Nephron progenitor cell (in vitro differentiated cells): ENCODE results near the gene HIRA.

Source experiments
- DNase-seq: peaks from one replicate; pipeline ENCODE4 v3.0.0; 2021
- H3K27ac Mint-ChIP-seq: 2 replicates; pipeline ENCODE4 v1.8.0; 2021; ENCODE audit warnings: mild to moderate bottlenecking, moderate library complexity, mixed read lengths
- H3K27me3 Mint-ChIP-seq: 2 replicates; pipeline ENCODE4 v1.8.0; 2021; ENCODE audit warnings: mild to moderate bottlenecking, low read depth, mixed read lengths; ENCODE audit not compliant: poor library complexity
- H3K36me3 Mint-ChIP-seq: 2 replicates; pipeline ENCODE4 v1.8.0; 2021; ENCODE audit warnings: low read depth, mixed read lengths
- H3K4me1 Mint-ChIP-seq: 2 replicates; pipeline ENCODE4 v1.8.0; 2021; ENCODE audit warnings: mixed read lengths
- H3K4me3 Mint-ChIP-seq: 2 replicates; pipeline ENCODE4 v1.8.0; 2021; ENCODE audit warnings: mild to moderate bottlenecking, moderate library complexity, mixed read lengths
- H3K9me3 Mint-ChIP-seq: 2 replicates; pipeline ENCODE4 v1.8.0; 2021; ENCODE audit warnings: mild to moderate bottlenecking, moderate library complexity, mixed read lengths
- CTCF ChIP-seq: fragments of 200-600 bp; sonication (generic); IDR thresholded peaks from 2 replicates; pipeline ENCODE4 v1.5.0; 2021; ENCODE audit warnings: antibody characterized with exemption

Gene HIRA

GRCh38 chr22:19478045-19478900 is 46.7 kb upstream of the HIRA start:
- H3K27me3 Mint-ChIP-seq, result peaks cover 3% of the 10 kb centered on the region
- peak overlapping the region; percentile 24 for H3K27ac Mint-ChIP-seq
- no peaks in the 10 kb centered on the region for H3K9me3 Mint-ChIP-seq
- peak overlapping the region; percentile 99 for H3K4me3 Mint-ChIP-seq
- no peak for TF ChIP-seq CTCF
- H3K36me3 Mint-ChIP-seq, result peaks cover 9% of the 10 kb centered on the region
- peaks cover 31% of the 10 kb centered on the region for H3K4me1 Mint-ChIP-seq
- no peak for DNase-seq

- H3K4me1 Mint-ChIP-seq, result peaks cover 31% of the 10 kb centered on the region
- TF ChIP-seq CTCF, result no peak
- H3K4me3 Mint-ChIP-seq, result peak overlapping the region; percentile 99
- DNase-seq, result no peak
- H3K9me3 Mint-ChIP-seq, result no peaks in the 10 kb centered on the region
- peaks cover 10% of the 10 kb centered on the region for H3K36me3 Mint-ChIP-seq
- peaks cover 3% of the 10 kb centered on the region for H3K27me3 Mint-ChIP-seq
- no peak overlapping the region for H3K27ac Mint-ChIP-seq
These were observed 46.0 kb upstream of the HIRA start for GRCh38 chr22:19477321-19478044.

- no peak for DNase-seq
- H3K27me3 Mint-ChIP-seq, result peaks cover 3% of the 10 kb centered on the region
- TF ChIP-seq CTCF, result no peak
- no peaks in the 10 kb centered on the region for H3K9me3 Mint-ChIP-seq
- H3K27ac Mint-ChIP-seq, result no peak overlapping the region
- H3K4me3 Mint-ChIP-seq, result no peak overlapping the region
- peaks cover 30% of the 10 kb centered on the region for H3K4me1 Mint-ChIP-seq
- H3K36me3 Mint-ChIP-seq, result peaks cover 22% of the 10 kb centered on the region
These were observed 44.5 kb upstream of the HIRA start for GRCh38 chr22:19476023-19476422.

- H3K4me3 Mint-ChIP-seq, result no peak overlapping the region
- no peaks in the 10 kb centered on the region for H3K9me3 Mint-ChIP-seq
- no peak for TF ChIP-seq CTCF
- no peak for DNase-seq
- no peak overlapping the region for H3K27ac Mint-ChIP-seq
- H3K36me3 Mint-ChIP-seq, result peaks cover 34% of the 10 kb centered on the region
- no peaks in the 10 kb centered on the region for H3K27me3 Mint-ChIP-seq
- H3K4me1 Mint-ChIP-seq, result peaks cover 15% of the 10 kb centered on the region
These were observed 42.0 kb upstream of the HIRA start for GRCh38 chr22:19473578-19473977.

GRCh38 chr22:19472233-19472632 is 40.7 kb upstream of the HIRA start:
- Mint-ChIP-seq H3K36me3 (peaks cover 41% of the 10 kb centered on the region), H3K4me1 (peaks cover 4% of the 10 kb centered on the region), H3K9me3 (no peaks in the 10 kb centered on the region), H3K27me3 (no peaks in the 10 kb centered on the region), H3K4me3 (no peak overlapping the region), H3K27ac (no peak overlapping the region)
- no peak for DNase-seq
- no peak for TF ChIP-seq CTCF
